ENCODE results near the gene GSTT2B. TPM values are rescaled to one million over a fixed set of nuclear protein-coding genes. Genes with fewer than 3 reads are reported as not detected.
"Not testable (repeated sequence)": the region's sequence is repeated elsewhere in the genome, so short reads cannot be mapped to it uniquely, and the experiment has no call there.

The GSTT2B gene, protein sequence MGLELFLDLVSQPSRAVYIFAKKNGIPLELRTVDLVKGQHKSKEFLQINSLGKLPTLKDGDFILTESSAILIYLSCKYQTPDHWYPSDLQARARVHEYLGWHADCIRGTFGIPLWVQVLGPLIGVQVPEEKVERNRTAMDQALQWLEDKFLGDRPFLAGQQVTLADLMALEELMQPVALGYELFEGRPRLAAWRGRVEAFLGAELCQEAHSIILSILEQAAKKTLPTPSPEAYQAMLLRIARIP
- total RNA-seq, result not detected
- total RNA-seq (2013), result not detected

DNA sequence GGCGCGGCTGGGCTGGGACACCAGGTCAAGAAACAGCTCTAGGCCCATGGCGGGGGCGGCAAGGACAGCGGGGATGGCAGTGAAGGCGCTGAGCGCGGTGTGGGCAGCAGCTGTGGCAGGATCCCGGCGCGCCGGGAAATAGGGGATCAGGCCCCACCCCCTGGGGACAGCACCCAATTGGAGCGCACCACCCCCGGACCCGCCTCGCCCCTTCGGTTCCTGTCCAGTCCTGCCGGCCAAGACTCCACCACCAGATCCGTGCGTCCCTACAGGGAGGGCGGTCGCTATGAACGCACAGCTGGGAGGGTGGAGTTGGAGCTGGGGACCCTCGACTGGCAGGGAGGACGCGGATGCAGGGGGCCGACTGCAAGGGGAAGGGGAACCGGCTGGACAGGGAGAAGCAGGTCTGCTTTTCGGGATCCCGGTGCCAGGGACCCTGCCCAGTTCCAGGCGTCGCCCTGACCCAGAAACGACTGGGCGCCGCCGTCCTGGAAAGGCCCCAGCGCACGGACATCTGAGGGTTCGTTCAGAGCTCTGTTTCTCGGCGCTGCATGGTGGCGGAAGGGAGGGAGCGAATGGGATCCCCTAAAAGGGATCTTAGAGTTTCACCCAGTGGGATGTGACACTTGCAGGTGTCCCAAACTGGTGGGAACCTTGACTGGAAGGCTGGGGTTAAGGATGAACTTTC lies at the start of gene GSTT2B:
Gene GSTT2B (minus strand): TSS at position 112 of the 688 bp plus-strand sequence. CDS start 64 bp downstream, at position 48.
- H3K4me3 Mint-ChIP-seq; ATAC-seq; intact Hi-C loops (cut with micrococcal nuclease); H3K9me3 Mint-ChIP-seq; H3K27me3 ChIP-seq (ENCODE audit: control insufficient read depth, insufficient read depth, low read length); H3K27ac ChIP-seq (ENCODE audit: low read length); H3K9me3 ChIP-seq (ENCODE audit: control insufficient read depth, insufficient read depth, low read length); H3K36me3 ChIP-seq (ENCODE audit: control insufficient read depth, insufficient read depth, low read length); H3K27ac Mint-ChIP-seq; H3K36me3 Mint-ChIP-seq; H3K4me1 Mint-ChIP-seq; H3K27me3 Mint-ChIP-seq (ENCODE audit: low read depth in 2 of 2); DNase-seq; H3K4me1 ChIP-seq (ENCODE audit: control insufficient read depth, insufficient read depth, low read length); H3K4me3 ChIP-seq (ENCODE audit: low read length): not testable (repeated sequence)
- WGBS (ENCODE audit: insufficient coverage), result no CpG with 5 or more reads among the region's 43 CpGs

DNA sequence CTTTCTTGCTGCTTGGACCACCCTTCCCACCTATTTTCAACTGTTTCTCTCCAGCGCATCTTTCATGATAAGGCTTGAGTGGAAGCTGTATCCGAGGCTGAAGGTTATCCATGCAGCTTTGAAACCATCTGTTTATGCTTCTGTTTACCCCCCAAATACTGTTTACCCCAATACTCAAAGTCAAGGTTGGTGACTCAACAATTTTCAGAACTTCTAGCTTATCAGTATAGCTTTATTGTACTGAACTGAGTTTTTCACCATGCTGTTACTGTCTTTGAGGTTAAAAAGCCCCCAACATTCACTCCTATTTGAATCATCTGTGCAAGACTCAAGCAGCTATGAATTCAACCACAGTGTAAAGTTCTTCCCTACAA lies 49.0 kb upstream of the GSTT2B start:
- no peaks in the 10 kb centered on the region for H3K9me3 ChIP-seq (ENCODE audit: control insufficient read depth, insufficient read depth, low read length)
- TF ChIP-seq, protein P1, sequence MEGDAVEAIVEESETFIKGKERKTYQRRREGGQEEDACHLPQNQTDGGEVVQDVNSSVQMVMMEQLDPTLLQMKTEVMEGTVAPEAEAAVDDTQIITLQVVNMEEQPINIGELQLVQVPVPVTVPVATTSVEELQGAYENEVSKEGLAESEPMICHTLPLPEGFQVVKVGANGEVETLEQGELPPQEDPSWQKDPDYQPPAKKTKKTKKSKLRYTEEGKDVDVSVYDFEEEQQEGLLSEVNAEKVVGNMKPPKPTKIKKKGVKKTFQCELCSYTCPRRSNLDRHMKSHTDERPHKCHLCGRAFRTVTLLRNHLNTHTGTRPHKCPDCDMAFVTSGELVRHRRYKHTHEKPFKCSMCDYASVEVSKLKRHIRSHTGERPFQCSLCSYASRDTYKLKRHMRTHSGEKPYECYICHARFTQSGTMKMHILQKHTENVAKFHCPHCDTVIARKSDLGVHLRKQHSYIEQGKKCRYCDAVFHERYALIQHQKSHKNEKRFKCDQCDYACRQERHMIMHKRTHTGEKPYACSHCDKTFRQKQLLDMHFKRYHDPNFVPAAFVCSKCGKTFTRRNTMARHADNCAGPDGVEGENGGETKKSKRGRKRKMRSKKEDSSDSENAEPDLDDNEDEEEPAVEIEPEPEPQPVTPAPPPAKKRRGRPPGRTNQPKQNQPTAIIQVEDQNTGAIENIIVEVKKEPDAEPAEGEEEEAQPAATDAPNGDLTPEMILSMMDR (IDR thresholded peaks at IDR 0.05), result no peak
- no peak overlapping the region for H3K27ac ChIP-seq (ENCODE audit: low read length)
- no peaks in the 10 kb centered on the region for H3K9me3 Mint-ChIP-seq
- H3K27me3 Mint-ChIP-seq (ENCODE audit: low read depth in 2 of 2), result no peaks in the 10 kb centered on the region
- no peak overlapping the region for H3K4me3 ChIP-seq (ENCODE audit: low read length)
- intact Hi-C loops (cut with micrococcal nuclease), result loop anchor here (2.0 to 10.0 kb wide), 2 partner anchors 145 to 223 kb away; partner anchors contain the start of gene SMARCB1
- H3K4me1 ChIP-seq (ENCODE audit: control insufficient read depth, insufficient read depth, low read length), result peaks cover 13% of the 10 kb centered on the region
- no peaks in the 10 kb centered on the region for H3K27me3 ChIP-seq (ENCODE audit: control insufficient read depth, insufficient read depth, low read length)
- 93% methylated on average over 2 of the region's 2 CpGs for WGBS (ENCODE audit: insufficient coverage)
- ATAC-seq (no peak), DNase-seq (no peak)
- H3K27ac Mint-ChIP-seq, result peak overlapping the region; percentile 93 to 95
- H3K4me3 Mint-ChIP-seq, result peak overlapping the region; percentile 35
- H3K4me1 Mint-ChIP-seq, result peaks cover 21 to 27% of the 10 kb centered on the region in 2 donors
- no peaks in the 10 kb centered on the region for H3K36me3 Mint-ChIP-seq
- no peaks in the 10 kb centered on the region for H3K36me3 ChIP-seq (ENCODE audit: control insufficient read depth, insufficient read depth, low read length)

DNA sequence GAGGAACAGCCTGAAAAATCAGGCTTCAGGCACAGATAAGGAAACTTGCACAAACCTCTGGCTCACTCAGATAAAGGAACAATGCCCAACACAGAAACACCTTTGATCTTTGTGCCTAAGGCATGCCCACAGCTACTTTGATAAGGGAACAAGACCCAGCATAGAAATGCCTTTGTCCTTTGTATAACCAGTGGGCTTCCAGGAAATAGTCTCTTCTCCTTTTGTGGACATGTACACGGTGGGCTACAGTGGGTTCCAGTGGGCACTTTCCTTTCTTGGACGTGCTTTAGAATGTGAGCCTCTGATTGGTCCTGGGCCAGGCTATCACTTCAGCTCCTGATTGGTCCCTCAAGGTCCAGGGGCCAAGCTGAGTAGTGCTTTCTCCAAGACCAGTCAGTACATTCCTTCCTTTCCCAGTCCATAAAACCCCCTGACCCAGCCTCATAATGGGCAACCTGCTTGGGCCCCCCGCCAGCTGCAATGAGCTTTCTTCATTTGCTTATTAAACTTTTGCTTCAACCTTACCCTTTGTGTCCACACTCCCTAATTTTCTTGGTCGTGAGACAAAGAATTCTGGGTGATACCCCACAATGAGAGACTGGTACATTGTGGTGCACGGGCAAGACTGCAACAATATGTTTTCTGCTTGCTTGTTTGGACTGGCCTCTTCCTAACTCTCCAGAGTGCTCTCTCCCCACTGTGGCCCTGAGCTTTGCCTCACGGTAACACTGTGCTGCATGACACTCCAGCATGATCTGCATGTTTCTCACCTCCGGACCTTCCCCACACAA lies 48.4 kb upstream of the GSTT2B start:
- TF ChIP-seq, protein P1 (IDR thresholded peaks at IDR 0.05), result no peak
- Mint-ChIP-seq H3K4me1 (peaks cover 18 to 27% of the 10 kb centered on the region in 2 donors), H3K27ac (peak overlapping the region in 1 of 2 donors; percentile 95), H3K4me3 (no peak overlapping the region), H3K27me3 (ENCODE audit: low read depth in 2 of 2) (no peaks in the 10 kb centered on the region), H3K9me3 (no peaks in the 10 kb centered on the region), H3K36me3 (no peaks in the 10 kb centered on the region)
- H3K4me1 ChIP-seq (ENCODE audit: control insufficient read depth, insufficient read depth, low read length), result peaks cover 13% of the 10 kb centered on the region
- H3K9me3 ChIP-seq (ENCODE audit: control insufficient read depth, insufficient read depth, low read length), result no peaks in the 10 kb centered on the region
- DNase-seq, result no peak
- intact Hi-C loops (cut with micrococcal nuclease), result loop anchor here (2.0 to 10.0 kb wide), 2 partner anchors 145 to 223 kb away; partner anchors contain the start of gene SMARCB1
- H3K27me3 ChIP-seq (ENCODE audit: control insufficient read depth, insufficient read depth, low read length), result no peaks in the 10 kb centered on the region
- ATAC-seq, result no peak
- no peak overlapping the region for H3K27ac ChIP-seq (ENCODE audit: low read length)
- H3K4me3 ChIP-seq (ENCODE audit: low read length), result no peak overlapping the region
- WGBS (ENCODE audit: insufficient coverage), result 93% methylated on average over 7 of the region's 7 CpGs
- H3K36me3 ChIP-seq (ENCODE audit: control insufficient read depth, insufficient read depth, low read length), result no peaks in the 10 kb centered on the region

Data from natural killer cell (primary cell).